SU-DHL-6 (cell line): ENCODE measurements around the gene FAM156B.
"Not testable (repeated sequence)": the region's sequence is repeated elsewhere in the genome, so short reads cannot be mapped to it uniquely, and the experiment has no call there.

ENCODE experiments used
- EZH2phosphoT487 ChIP-seq: fragments of 200-600 bp; sonication (generic), shearing (Covaris generic); conservative IDR thresholded peaks from 2 replicates; pipeline ENCODE4 v1.6.1; 2018; ENCODE audit warnings: mild to moderate bottlenecking, antibody characterized with exemption, low read length, moderate library complexity, mixed read lengths
- TF ChIP-seq, protein P1 (sequence below): fragments of 200-600 bp; sonication (generic); IDR thresholded peaks from one replicate; pipeline ENCODE4 v1.5.1; 2017; ENCODE audit warnings: antibody characterized with exemption, mild to moderate bottlenecking, low read length, moderate library complexity; ENCODE audit not compliant: insufficient read depth, poor library complexity, severe bottlenecking

- TF ChIP-seq, protein P1, sequence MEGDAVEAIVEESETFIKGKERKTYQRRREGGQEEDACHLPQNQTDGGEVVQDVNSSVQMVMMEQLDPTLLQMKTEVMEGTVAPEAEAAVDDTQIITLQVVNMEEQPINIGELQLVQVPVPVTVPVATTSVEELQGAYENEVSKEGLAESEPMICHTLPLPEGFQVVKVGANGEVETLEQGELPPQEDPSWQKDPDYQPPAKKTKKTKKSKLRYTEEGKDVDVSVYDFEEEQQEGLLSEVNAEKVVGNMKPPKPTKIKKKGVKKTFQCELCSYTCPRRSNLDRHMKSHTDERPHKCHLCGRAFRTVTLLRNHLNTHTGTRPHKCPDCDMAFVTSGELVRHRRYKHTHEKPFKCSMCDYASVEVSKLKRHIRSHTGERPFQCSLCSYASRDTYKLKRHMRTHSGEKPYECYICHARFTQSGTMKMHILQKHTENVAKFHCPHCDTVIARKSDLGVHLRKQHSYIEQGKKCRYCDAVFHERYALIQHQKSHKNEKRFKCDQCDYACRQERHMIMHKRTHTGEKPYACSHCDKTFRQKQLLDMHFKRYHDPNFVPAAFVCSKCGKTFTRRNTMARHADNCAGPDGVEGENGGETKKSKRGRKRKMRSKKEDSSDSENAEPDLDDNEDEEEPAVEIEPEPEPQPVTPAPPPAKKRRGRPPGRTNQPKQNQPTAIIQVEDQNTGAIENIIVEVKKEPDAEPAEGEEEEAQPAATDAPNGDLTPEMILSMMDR: not testable (repeated sequence)
- TF ChIP-seq EZH2phosphoT487: not testable (repeated sequence)
Measured at GRCh38 chrX:52873825-52874224, 23.3 kb upstream of the FAM156B start.
